ENCODE results near the gene CFAP20DC. TPM values are rescaled to one million over a fixed set of nuclear protein-coding genes. Genes with fewer than 3 reads are reported as not detected.
A peak's percentile ranks its signal among the peaks of the same experiment; 100 is the strongest.

The CFAP20DC gene
- total RNA-seq, 1 donor from 2014 or later = 4.7 TPM

DNA sequence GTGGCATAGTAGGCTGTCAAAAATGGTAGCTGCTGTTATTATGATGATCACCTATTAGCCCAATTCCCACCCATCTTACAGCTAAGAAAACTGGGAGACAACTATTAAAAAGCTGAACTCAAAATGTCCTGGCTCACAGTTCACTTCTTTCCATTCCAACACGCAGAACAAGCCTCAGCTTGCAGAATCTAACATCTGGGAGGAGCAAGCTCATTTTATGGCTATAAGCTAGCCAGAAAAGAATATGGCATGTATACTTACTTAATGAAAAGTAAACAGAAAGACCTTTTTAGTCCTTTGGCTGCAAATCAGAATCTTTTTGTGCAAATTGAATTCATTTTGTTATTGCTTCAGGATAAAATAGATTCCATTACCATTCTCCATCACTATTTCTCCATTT is 34.8 kb upstream of the CFAP20DC start:
- TF ChIP-seq, protein P1, sequence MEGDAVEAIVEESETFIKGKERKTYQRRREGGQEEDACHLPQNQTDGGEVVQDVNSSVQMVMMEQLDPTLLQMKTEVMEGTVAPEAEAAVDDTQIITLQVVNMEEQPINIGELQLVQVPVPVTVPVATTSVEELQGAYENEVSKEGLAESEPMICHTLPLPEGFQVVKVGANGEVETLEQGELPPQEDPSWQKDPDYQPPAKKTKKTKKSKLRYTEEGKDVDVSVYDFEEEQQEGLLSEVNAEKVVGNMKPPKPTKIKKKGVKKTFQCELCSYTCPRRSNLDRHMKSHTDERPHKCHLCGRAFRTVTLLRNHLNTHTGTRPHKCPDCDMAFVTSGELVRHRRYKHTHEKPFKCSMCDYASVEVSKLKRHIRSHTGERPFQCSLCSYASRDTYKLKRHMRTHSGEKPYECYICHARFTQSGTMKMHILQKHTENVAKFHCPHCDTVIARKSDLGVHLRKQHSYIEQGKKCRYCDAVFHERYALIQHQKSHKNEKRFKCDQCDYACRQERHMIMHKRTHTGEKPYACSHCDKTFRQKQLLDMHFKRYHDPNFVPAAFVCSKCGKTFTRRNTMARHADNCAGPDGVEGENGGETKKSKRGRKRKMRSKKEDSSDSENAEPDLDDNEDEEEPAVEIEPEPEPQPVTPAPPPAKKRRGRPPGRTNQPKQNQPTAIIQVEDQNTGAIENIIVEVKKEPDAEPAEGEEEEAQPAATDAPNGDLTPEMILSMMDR (conservative IDR thresholded peaks at IDR 0.05) = no peak
- Mint-ChIP-seq H3K4me3 (no peak overlapping the region), H3K4me1 (ENCODE audit: unreplicated experiment) (no peaks in the 10 kb centered on the region), H3K27ac (no peak overlapping the region), H3K36me3 (no peaks in the 10 kb centered on the region), H3K27me3 (peaks cover 4% of the 10 kb centered on the region), H3K9me3 (peaks cover 7% of the 10 kb centered on the region)
- DNase-seq (ENCODE audit: extremely low spot score, unreplicated experiment) = no peak

- no peak for DNase-seq (ENCODE audit: extremely low spot score, unreplicated experiment)
- H3K9me3 Mint-ChIP-seq = peaks cover 7% of the 10 kb centered on the region
- TF ChIP-seq, protein P1 (conservative IDR thresholded peaks at IDR 0.05) = no peak
- H3K4me1 Mint-ChIP-seq (ENCODE audit: unreplicated experiment) = no peaks in the 10 kb centered on the region
- no peak overlapping the region for H3K27ac Mint-ChIP-seq
- H3K4me3 Mint-ChIP-seq = no peak overlapping the region
- no peaks in the 10 kb centered on the region for H3K36me3 Mint-ChIP-seq
- H3K27me3 Mint-ChIP-seq = peaks cover 4% of the 10 kb centered on the region
These were observed 32.3 kb upstream of the CFAP20DC start for GRCh38 chr3:59082106-59082505.

- Mint-ChIP-seq H3K27ac (peak overlapping the region; percentile 41), H3K4me1 (ENCODE audit: unreplicated experiment) (no peaks in the 10 kb centered on the region), H3K27me3 (peaks cover 4% of the 10 kb centered on the region), H3K9me3 (peaks cover 7% of the 10 kb centered on the region), H3K4me3 (no peak overlapping the region), H3K36me3 (no peaks in the 10 kb centered on the region)
- TF ChIP-seq, protein P1 (conservative IDR thresholded peaks at IDR 0.05) = no peak
- DNase-seq (ENCODE audit: extremely low spot score, unreplicated experiment) = no peak
These were observed 31.2 kb upstream of the CFAP20DC start for GRCh38 chr3:59081071-59081470.

DNA sequence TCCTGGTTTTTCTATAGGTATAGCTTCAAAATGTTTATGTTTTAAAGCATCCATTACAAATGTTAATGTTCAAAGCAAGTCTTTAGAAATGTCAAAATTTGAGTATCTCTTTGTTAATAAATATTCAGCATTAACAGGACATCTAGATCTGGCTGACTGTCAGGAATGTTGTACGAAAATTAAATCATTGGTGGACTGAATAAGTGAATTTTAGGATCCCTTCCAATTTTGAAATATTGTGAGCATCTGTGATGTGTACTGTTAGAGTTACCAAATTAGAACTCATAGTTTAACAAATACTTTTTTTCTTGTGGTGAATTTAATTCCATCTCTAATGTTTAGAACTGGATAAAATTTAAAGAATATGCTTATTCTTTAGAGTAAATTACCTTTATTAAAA is 30.1 kb upstream of the CFAP20DC start:
- Mint-ChIP-seq H3K27me3 (peaks cover 4% of the 10 kb centered on the region), H3K27ac (no peak overlapping the region), H3K36me3 (no peaks in the 10 kb centered on the region), H3K9me3 (peaks cover 7% of the 10 kb centered on the region), H3K4me3 (no peak overlapping the region), H3K4me1 (ENCODE audit: unreplicated experiment) (no peaks in the 10 kb centered on the region)
- TF ChIP-seq, protein P1 (conservative IDR thresholded peaks at IDR 0.05) = no peak
- no peak for DNase-seq (ENCODE audit: extremely low spot score, unreplicated experiment)

DNA sequence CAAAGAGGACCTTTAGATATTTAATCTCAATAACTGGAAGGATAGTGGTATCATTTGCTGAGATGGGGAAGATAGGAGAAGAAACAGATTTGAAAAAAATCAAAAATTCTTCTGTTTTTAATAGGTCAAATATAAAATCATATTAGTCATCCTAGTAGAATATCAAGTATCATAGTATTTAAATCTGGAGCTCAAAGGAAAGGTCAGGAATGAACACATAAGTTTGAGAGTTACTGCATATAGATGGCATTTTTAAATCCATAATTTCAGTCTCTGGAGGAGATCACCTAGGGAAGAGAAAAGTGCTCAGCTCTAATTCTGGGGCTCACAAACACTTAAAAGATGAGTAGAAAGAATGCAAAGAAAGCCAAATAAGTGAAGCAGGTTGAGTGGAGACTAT is 24.9 kb upstream of the CFAP20DC start:
- TF ChIP-seq, protein P1 (conservative IDR thresholded peaks at IDR 0.05) = no peak
- Mint-ChIP-seq H3K27me3 (no peaks in the 10 kb centered on the region), H3K4me1 (ENCODE audit: unreplicated experiment) (no peaks in the 10 kb centered on the region), H3K27ac (no peak overlapping the region), H3K4me3 (no peak overlapping the region), H3K9me3 (no peaks in the 10 kb centered on the region), H3K36me3 (no peaks in the 10 kb centered on the region)
- DNase-seq (ENCODE audit: extremely low spot score, unreplicated experiment) = no peak

- TF ChIP-seq, protein P1 (conservative IDR thresholded peaks at IDR 0.05) = no peak
- DNase-seq (ENCODE audit: extremely low spot score, unreplicated experiment) = no peak
- H3K27ac Mint-ChIP-seq = no peak overlapping the region
- no peaks in the 10 kb centered on the region for H3K27me3 Mint-ChIP-seq
- H3K4me3 Mint-ChIP-seq = no peak overlapping the region
- H3K36me3 Mint-ChIP-seq = no peaks in the 10 kb centered on the region
- no peaks in the 10 kb centered on the region for H3K4me1 Mint-ChIP-seq (ENCODE audit: unreplicated experiment)
- no peaks in the 10 kb centered on the region for H3K9me3 Mint-ChIP-seq
These were observed 22.9 kb upstream of the CFAP20DC start for GRCh38 chr3:59072681-59073080.
